ENCODE results near the gene PACRG.

Gene PACRG

GRCh38 chr6:163239572-163240340, 512.0 kb downstream of the PACRG start:
- Mint-ChIP-seq H3K4me3 (no peak overlapping the region), H3K4me1 (no peaks in the 10 kb centered on the region), H3K9me3 (no peaks in the 10 kb centered on the region), H3K36me3 (no peaks in the 10 kb centered on the region), H3K27ac (no peak overlapping the region)
- ATAC-seq (no peak), DNase-seq (ENCODE audit: low spot score in 2 of 2) (no peak)

GRCh38 chr6:163240556-163240955, 512.8 kb downstream of the PACRG start:
- Mint-ChIP-seq H3K4me3 (no peak overlapping the region), H3K36me3 (no peaks in the 10 kb centered on the region), H3K27ac (no peak overlapping the region), H3K4me1 (no peaks in the 10 kb centered on the region), H3K9me3 (no peaks in the 10 kb centered on the region)
- ATAC-seq (no peak), DNase-seq (ENCODE audit: low spot score in 2 of 2) (no peak)

GRCh38 chr6:163241683-163242082, 513.9 kb downstream of the PACRG start:
- H3K36me3 Mint-ChIP-seq: no peaks in the 10 kb centered on the region
- DNase-seq (ENCODE audit: low spot score in 2 of 2) (no peak), ATAC-seq (no peak)
- no peak overlapping the region for H3K27ac Mint-ChIP-seq
- H3K4me1 Mint-ChIP-seq: no peaks in the 10 kb centered on the region
- no peak overlapping the region for H3K4me3 Mint-ChIP-seq
- no peaks in the 10 kb centered on the region for H3K9me3 Mint-ChIP-seq

GRCh38 chr6:163243083-163243482, 515.3 kb downstream of the PACRG start:
- no peaks in the 10 kb centered on the region for H3K36me3 Mint-ChIP-seq
- H3K27ac Mint-ChIP-seq: no peak overlapping the region
- no peaks in the 10 kb centered on the region for H3K9me3 Mint-ChIP-seq

GRCh38 chr6:163243692-163244589, 516.2 kb downstream of the PACRG start:
- Mint-ChIP-seq H3K4me1 (no peaks in the 10 kb centered on the region), H3K9me3 (no peaks in the 10 kb centered on the region), H3K36me3 (no peaks in the 10 kb centered on the region), H3K27ac (no peak overlapping the region), H3K4me3 (no peak overlapping the region)
- ATAC-seq: no peak
- no peak for DNase-seq (ENCODE audit: low spot score in 2 of 2)

More at GRCh38 chr6:163243083-163243482, 515.3 kb downstream of the PACRG start:
- no peaks in the 10 kb centered on the region for H3K4me1 Mint-ChIP-seq
- ATAC-seq: no peak
- no peak overlapping the region for H3K4me3 Mint-ChIP-seq
- peak in 1 of 2 donors; percentile 30 for DNase-seq (ENCODE audit: low spot score in 2 of 2)

GRCh38 chr6:163248051-163248450, 520.3 kb downstream of the PACRG start:
- H3K36me3 Mint-ChIP-seq: no peaks in the 10 kb centered on the region
- no peaks in the 10 kb centered on the region for H3K9me3 Mint-ChIP-seq
- no peak overlapping the region for H3K27ac Mint-ChIP-seq
- ATAC-seq (no peak), DNase-seq (ENCODE audit: low spot score in 2 of 2) (no peak)
- H3K4me3 Mint-ChIP-seq: no peak overlapping the region
- H3K4me1 Mint-ChIP-seq: peaks cover 4% of the 10 kb centered on the region

GRCh38 chr6:163249651-163250101, 521.9 kb downstream of the PACRG start:
- peak; percentile 44 for ATAC-seq
- H3K4me1 Mint-ChIP-seq: peaks cover 4% of the 10 kb centered on the region

GRCh38 chr6:163250116-163250515, 522.3 kb downstream of the PACRG start:
- Mint-ChIP-seq H3K9me3 (no peaks in the 10 kb centered on the region), H3K36me3 (no peaks in the 10 kb centered on the region), H3K4me1 (peaks cover 4% of the 10 kb centered on the region), H3K27ac (no peak overlapping the region), H3K4me3 (no peak overlapping the region)
- ATAC-seq (no peak), DNase-seq (ENCODE audit: low spot score in 2 of 2) (no peak)

More at GRCh38 chr6:163249651-163250101, 521.9 kb downstream of the PACRG start:
- no peak for DNase-seq (ENCODE audit: low spot score in 2 of 2)
- no peak overlapping the region for H3K4me3 Mint-ChIP-seq
- H3K9me3 Mint-ChIP-seq: no peaks in the 10 kb centered on the region
- H3K27ac Mint-ChIP-seq: no peak overlapping the region
- no peaks in the 10 kb centered on the region for H3K36me3 Mint-ChIP-seq

GRCh38 chr6:163252061-163252591, 524.4 kb downstream of the PACRG start:
- no peaks in the 10 kb centered on the region for H3K36me3 Mint-ChIP-seq
- no peak overlapping the region for H3K27ac Mint-ChIP-seq
- DNase-seq (ENCODE audit: low spot score in 2 of 2) (no peak), ATAC-seq (peak; percentile 26)
- H3K4me3 Mint-ChIP-seq: no peak overlapping the region
- no peaks in the 10 kb centered on the region for H3K9me3 Mint-ChIP-seq
- peaks cover 4% of the 10 kb centered on the region for H3K4me1 Mint-ChIP-seq

- no peak overlapping the region for H3K27ac Mint-ChIP-seq
- ATAC-seq: no peak
- DNase-seq (ENCODE audit: low spot score in 2 of 2): no peak
- peaks cover 4% of the 10 kb centered on the region for H3K4me1 Mint-ChIP-seq
- H3K36me3 Mint-ChIP-seq: no peaks in the 10 kb centered on the region
- H3K4me3 Mint-ChIP-seq: no peak overlapping the region
- no peaks in the 10 kb centered on the region for H3K9me3 Mint-ChIP-seq
Measured at GRCh38 chr6:163253556-163254213, 525.9 kb downstream of the PACRG start.

- Mint-ChIP-seq H3K9me3 (no peaks in the 10 kb centered on the region), H3K4me3 (no peak overlapping the region), H3K4me1 (peaks cover 4% of the 10 kb centered on the region), H3K27ac (no peak overlapping the region), H3K36me3 (no peaks in the 10 kb centered on the region)
- ATAC-seq (no peak), DNase-seq (ENCODE audit: low spot score in 2 of 2) (no peak)
Measured at GRCh38 chr6:163254341-163254835, 526.6 kb downstream of the PACRG start.

- H3K4me3 Mint-ChIP-seq: no peak overlapping the region
- H3K9me3 Mint-ChIP-seq: no peaks in the 10 kb centered on the region
- no peak overlapping the region for H3K27ac Mint-ChIP-seq
- H3K4me1 Mint-ChIP-seq: peaks cover 4% of the 10 kb centered on the region
- no peak for DNase-seq (ENCODE audit: low spot score in 2 of 2)
- peak; percentile 5 for ATAC-seq
- no peaks in the 10 kb centered on the region for H3K36me3 Mint-ChIP-seq
Measured at GRCh38 chr6:163255265-163255664, 527.5 kb downstream of the PACRG start.

GRCh38 chr6:163259689-163260088, 531.9 kb downstream of the PACRG start:
- H3K4me1 Mint-ChIP-seq: no peaks in the 10 kb centered on the region
- no peaks in the 10 kb centered on the region for H3K36me3 Mint-ChIP-seq
- no peak overlapping the region for H3K4me3 Mint-ChIP-seq

GRCh38 chr6:163260111-163260895, 532.5 kb downstream of the PACRG start:
- Mint-ChIP-seq H3K27ac (no peak overlapping the region), H3K36me3 (no peaks in the 10 kb centered on the region), H3K4me1 (no peaks in the 10 kb centered on the region), H3K4me3 (no peak overlapping the region), H3K9me3 (no peaks in the 10 kb centered on the region)
- no peak for DNase-seq (ENCODE audit: low spot score in 2 of 2)
- ATAC-seq: no peak

More at GRCh38 chr6:163259689-163260088, 531.9 kb downstream of the PACRG start:
- DNase-seq (ENCODE audit: low spot score in 2 of 2): no peak
- Mint-ChIP-seq H3K9me3 (no peaks in the 10 kb centered on the region), H3K27ac (no peak overlapping the region)
- ATAC-seq: no peak
